Right cardiac atrium (tissue), 5 donors: Measurements from ENCODE around the gene TANGO2. TPM values are rescaled to one million over a fixed set of nuclear protein-coding genes. Genes with fewer than 3 reads are reported as not detected.
A peak's percentile ranks its signal among the peaks of the same experiment; 100 is the strongest.

ENCODE experiments used
- ATAC-seq, 2 donors: fragments of 200-7000 bp; cut with Tn5 transposase; one replicate each; pipeline versions ENCODE4 v1.8.0 to v1.9.1; 2020; ENCODE audit warnings: moderate library complexity in 2 of 2, mild to moderate bottlenecking in 1 of 2
- DNase-seq, 3 donors: peaks; one replicate each; pipeline ENCODE4 v3.0.0-alpha.2; 2020
- H3K27ac ChIP-seq: one replicate; pipeline ENCODE4 v1.5.1; 2013; ENCODE audit warnings: mild to moderate bottlenecking, low read length, control low read depth, moderate library complexity
- H3K27me3 ChIP-seq: one replicate; pipeline ENCODE4 v1.6.1; 2013; ENCODE audit not compliant: control insufficient read depth, insufficient read depth
- H3K4me1 ChIP-seq: one replicate; pipeline ENCODE4 v1.6.1; 2013; ENCODE audit warnings: low read length; ENCODE audit not compliant: control insufficient read depth, insufficient read depth
- H3K4me3 ChIP-seq: one replicate; pipeline ENCODE4 v1.5.1; 2013; ENCODE audit warnings: low read length, control low read depth
- H3K9me3 ChIP-seq: one replicate; pipeline ENCODE4 v1.6.1; 2013; ENCODE audit warnings: low read length; ENCODE audit not compliant: control insufficient read depth
- WGBS: extraction: QIAGEN DNeasy Blood & Tissue Kit; methylation state at CpG from one replicate; pipeline ENCODE4 v1.1.7; 2013; 5-methylcytosine and 5-hydroxymethylcytosine counted together
- intact Hi-C, 4 donors: fragments of 100-400 bp; cut with DNase I; formaldehyde crosslinking; loops; one replicate each; pipeline versions ENCODE4 v1.11.0 to v1.14.0; 2022 to 2023
- microRNA-seq, 2 donors: library from miRNA; unstranded; fragments of <30 nt; microRNA quantifications; one replicate each; pipeline ENCODE4 v1.2.0, GENCODE V29; 2020 to 2021
- polyA plus RNA-seq: library from polyadenylated mRNA; stranded (reverse); fragments of 200-250 nt; gene quantifications from one replicate; pipeline ENCODE4 v1.2.3, GENCODE V29; 2013
- total RNA-seq, 4 donors: library from RNA; stranded (reverse); fragmentation: NEBNext Ultra II Directional; extraction: Animal tissue kit (Norgen Biotek cat#: 25700); gene quantifications; one replicate each; pipeline ENCODE4 v1.2.1, GENCODE V29; 2021
- donor health status: healthy with polysubstance abuse.
- donor health status: DM: no; HTN: yes; CAD: no.
- donor health status: DM: no; HTN: no; CAD: no.
- donor health status: DM: no; HTN: yes; CAD: no; lungs with severe emphysema.
- donor health status: DM: yes; HTN: yes; CAD: no.

The TANGO2 gene
- total and polyA plus RNA-seq, 5 donors: 61.1 to 70.4 (median 64.9) TPM

- H3K4me1 ChIP-seq: no peaks in the 10 kb centered on the region
These were observed 93.9 kb downstream of the TANGO2 start for GRCh38 chr22:20114506-20115475.

GRCh38 chr22:20115691-20116375 is 94.9 kb downstream of the TANGO2 start, which contains the start of gene RANBP1:
TSS of gene RANBP1 (plus strand) at chr22:20116104. CDS start at chr22:20116185, 81 bp downstream.
- peak within 1 kb of the TSS; percentile 71 for H3K4me3 ChIP-seq
- ATAC-seq: no peak
- intact Hi-C loops: no loop called here
- DNase-seq: peak; percentile 33 to 70 (median 61)
- no peaks in the 10 kb centered on the region for H3K27me3 ChIP-seq
- H3K27ac ChIP-seq: peak within 1 kb of the TSS; percentile 68
- WGBS: 71% methylated on average over 30 of the region's 30 CpGs
- no peaks in the 10 kb centered on the region for H3K4me1 ChIP-seq
- H3K9me3 ChIP-seq: no peaks in the 10 kb centered on the region

More at GRCh38 chr22:20114506-20115475, 93.9 kb downstream of the TANGO2 start:
- H3K9me3 ChIP-seq: no peaks in the 10 kb centered on the region
- no peaks in the 10 kb centered on the region for H3K27me3 ChIP-seq
- intact Hi-C loops: no loop called here
- WGBS: 87% methylated on average over 36 of the region's 36 CpGs
- no peak overlapping the region for H3K4me3 ChIP-seq
- peak in 2 of 3 donors; percentile 55 to 56 for DNase-seq
- H3K27ac ChIP-seq: no peak overlapping the region
- ATAC-seq: no peak

GRCh38 chr22:20116376-20116950 is 95.6 kb downstream of the TANGO2 start:
- intact Hi-C loops: no loop called here
- no peaks in the 10 kb centered on the region for H3K9me3 ChIP-seq
- DNase-seq (peak in 1 of 3 donors; percentile 76), ATAC-seq (peak; percentile 8 to 10)
- H3K4me3 ChIP-seq: peak overlapping the region; percentile 71
- WGBS: 12% methylated on average over 27 of the region's 27 CpGs
- no peaks in the 10 kb centered on the region for H3K4me1 ChIP-seq
- peak overlapping the region; percentile 68 for H3K27ac ChIP-seq
- no peaks in the 10 kb centered on the region for H3K27me3 ChIP-seq

Small RNA genes within 50 kb of the gene (microRNA-seq; reads per million reads assigned to microRNA genes)
- gene MIR185: 885 to 1,177 reads per million in 2 donors
- gene MIR6816: 0 to 0.54 reads per million in 2 donors

Other genes with a start within 250 kb of the TANGO2 start
- 1 to 10 TPM; 2.8 to 4.9 (median 4.0) TPM for gene GNB1L, start 166.2 kb upstream of the TANGO2 start, total RNA-seq
- 2.1 TPM for gene GNB1L, start 166.2 kb upstream of the TANGO2 start, polyA plus RNA-seq
- gene RTL10, start 166.2 kb upstream of the TANGO2 start, total RNA-seq: 1 to 10 TPM; 6.8 to 9.9 (median 8.8) TPM
- 5.8 TPM for gene RTL10, start 166.2 kb upstream of the TANGO2 start, polyA plus RNA-seq
- 10 to 100 TPM; 69.6 to 89.3 (median 84.4) TPM for gene COMT, start 79.3 kb upstream of the TANGO2 start, total RNA-seq
- gene COMT, start 79.3 kb upstream of the TANGO2 start, polyA plus RNA-seq: 102 TPM
- gene TXNRD2, start 79.3 kb upstream of the TANGO2 start, total RNA-seq: 10 to 100 TPM; 18.7 to 28.5 (median 26.0) TPM
- gene TXNRD2, start 79.3 kb upstream of the TANGO2 start, polyA plus RNA-seq: 32.9 TPM
- 10 to 100 TPM; 11.1 to 27.4 (median 18.4) TPM for gene ARVCF, start 4.3 kb upstream of the TANGO2 start, total RNA-seq
- 21.7 TPM for gene ARVCF, start 4.3 kb upstream of the TANGO2 start, polyA plus RNA-seq
- 10 to 100 TPM; 15.5 to 18.6 (median 17.0) TPM for gene DGCR8, start 59.1 kb downstream of the TANGO2 start, total RNA-seq
- gene DGCR8, start 59.1 kb downstream of the TANGO2 start, polyA plus RNA-seq: 11.2 TPM
- gene RANBP1, start 95.0 kb downstream of the TANGO2 start, total RNA-seq: 10 to 100 TPM; 32.5 to 46.8 (median 39.5) TPM
- 33.3 TPM for gene RANBP1, start 95.0 kb downstream of the TANGO2 start, polyA plus RNA-seq
- 10 to 100 TPM; 23.1 to 32.0 (median 29.7) TPM for gene TRMT2A, start 96.1 kb downstream of the TANGO2 start, total RNA-seq
- 23.1 TPM for gene TRMT2A, start 96.1 kb downstream of the TANGO2 start, polyA plus RNA-seq
- gene ZDHHC8, start 110.7 kb downstream of the TANGO2 start, total RNA-seq: 10 to 100 TPM; 49.1 to 64.7 (median 55.7) TPM
- gene ZDHHC8, start 110.7 kb downstream of the TANGO2 start, polyA plus RNA-seq: 34.2 TPM
- gene CCDC188, start 129.9 kb downstream of the TANGO2 start, total RNA-seq: under 1 TPM; 0.22 to 0.83 (median 0.39) TPM
- 0.54 TPM for gene CCDC188, start 129.9 kb downstream of the TANGO2 start, polyA plus RNA-seq
- 1 to 10 TPM in 3 of 4 donors, under 1 TPM in 1; 0.56 to 1.9 (median 1.2) TPM for gene RTN4R, start 247.2 kb downstream of the TANGO2 start, total RNA-seq
- 1.1 TPM for gene RTN4R, start 247.2 kb downstream of the TANGO2 start, polyA plus RNA-seq